ENCODE data around the gene SYT17.

Gene SYT17

DNA sequence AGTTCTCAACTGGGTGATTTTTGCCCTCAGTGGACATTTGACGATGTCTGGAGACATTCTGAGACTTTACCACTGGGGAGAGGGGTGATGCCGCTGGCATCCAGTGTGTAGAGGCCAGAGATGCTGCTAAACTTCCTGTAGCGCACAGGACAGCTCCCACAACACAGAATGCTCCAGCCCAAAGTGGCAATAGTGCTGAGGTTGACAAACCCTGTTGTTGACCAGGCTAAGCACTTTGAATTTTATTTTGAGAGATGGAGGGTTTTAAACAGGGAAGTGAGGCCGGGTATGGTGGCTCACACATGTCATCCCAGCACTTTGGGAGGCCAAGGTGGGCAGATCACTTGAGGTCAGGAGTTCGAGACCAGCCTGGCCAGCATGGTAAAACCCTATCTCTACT is 44.0 kb downstream of the SYT17 start:
- TF ChIP-seq, protein P1, sequence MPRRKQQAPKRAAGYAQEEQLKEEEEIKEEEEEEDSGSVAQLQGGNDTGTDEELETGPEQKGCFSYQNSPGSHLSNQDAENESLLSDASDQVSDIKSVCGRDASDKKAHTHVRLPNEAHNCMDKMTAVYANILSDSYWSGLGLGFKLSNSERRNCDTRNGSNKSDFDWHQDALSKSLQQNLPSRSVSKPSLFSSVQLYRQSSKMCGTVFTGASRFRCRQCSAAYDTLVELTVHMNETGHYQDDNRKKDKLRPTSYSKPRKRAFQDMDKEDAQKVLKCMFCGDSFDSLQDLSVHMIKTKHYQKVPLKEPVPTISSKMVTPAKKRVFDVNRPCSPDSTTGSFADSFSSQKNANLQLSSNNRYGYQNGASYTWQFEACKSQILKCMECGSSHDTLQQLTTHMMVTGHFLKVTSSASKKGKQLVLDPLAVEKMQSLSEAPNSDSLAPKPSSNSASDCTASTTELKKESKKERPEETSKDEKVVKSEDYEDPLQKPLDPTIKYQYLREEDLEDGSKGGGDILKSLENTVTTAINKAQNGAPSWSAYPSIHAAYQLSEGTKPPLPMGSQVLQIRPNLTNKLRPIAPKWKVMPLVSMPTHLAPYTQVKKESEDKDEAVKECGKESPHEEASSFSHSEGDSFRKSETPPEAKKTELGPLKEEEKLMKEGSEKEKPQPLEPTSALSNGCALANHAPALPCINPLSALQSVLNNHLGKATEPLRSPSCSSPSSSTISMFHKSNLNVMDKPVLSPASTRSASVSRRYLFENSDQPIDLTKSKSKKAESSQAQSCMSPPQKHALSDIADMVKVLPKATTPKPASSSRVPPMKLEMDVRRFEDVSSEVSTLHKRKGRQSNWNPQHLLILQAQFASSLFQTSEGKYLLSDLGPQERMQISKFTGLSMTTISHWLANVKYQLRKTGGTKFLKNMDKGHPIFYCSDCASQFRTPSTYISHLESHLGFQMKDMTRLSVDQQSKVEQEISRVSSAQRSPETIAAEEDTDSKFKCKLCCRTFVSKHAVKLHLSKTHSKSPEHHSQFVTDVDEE (CRISPR knock-in tag; IDR thresholded peaks at IDR 0.05), result no peak
- TF ChIP-seq ZNF565 (CRISPR knock-in tag; conservative IDR thresholded peaks at IDR 0.05; ENCODE audit: low read depth) (no peak), ZFP3 (CRISPR knock-in tag; IDR thresholded peaks at IDR 0.05) (no peak), CSDC2 (CRISPR knock-in tag; IDR thresholded peaks at IDR 0.05) (no peak), TOX (CRISPR knock-in tag; IDR thresholded peaks at IDR 0.05; ENCODE audit: borderline replicate concordance) (no peak), ISL1 (CRISPR knock-in tag; IDR thresholded peaks at IDR 0.05) (no peak), GLIS3 (CRISPR knock-in tag; IDR thresholded peaks at IDR 0.05) (no peak), BACH2 (CRISPR knock-in tag; IDR thresholded peaks at IDR 0.05; ENCODE audit: borderline replicate concordance) (no peak), RARB (CRISPR knock-in tag; IDR thresholded peaks at IDR 0.05) (no peak), OSR1 (CRISPR knock-in tag; IDR thresholded peaks at IDR 0.05) (no peak), ZFP30 (CRISPR knock-in tag; IDR thresholded peaks at IDR 0.05) (no peak), ZC3H10 (CRISPR knock-in tag; IDR thresholded peaks at IDR 0.05) (no peak), SNAI2 (CRISPR knock-in tag; IDR thresholded peaks at IDR 0.05) (no peak), PPARA (CRISPR knock-in tag; IDR thresholded peaks at IDR 0.05; ENCODE audit: borderline replicate concordance) (no peak), ARNTL (CRISPR knock-in tag; IDR thresholded peaks at IDR 0.05; ENCODE audit: borderline replicate concordance, low read depth) (no peak), ZNF8 (CRISPR knock-in tag; IDR thresholded peaks at IDR 0.05) (no peak)
- TF ChIP-seq, protein P2, sequence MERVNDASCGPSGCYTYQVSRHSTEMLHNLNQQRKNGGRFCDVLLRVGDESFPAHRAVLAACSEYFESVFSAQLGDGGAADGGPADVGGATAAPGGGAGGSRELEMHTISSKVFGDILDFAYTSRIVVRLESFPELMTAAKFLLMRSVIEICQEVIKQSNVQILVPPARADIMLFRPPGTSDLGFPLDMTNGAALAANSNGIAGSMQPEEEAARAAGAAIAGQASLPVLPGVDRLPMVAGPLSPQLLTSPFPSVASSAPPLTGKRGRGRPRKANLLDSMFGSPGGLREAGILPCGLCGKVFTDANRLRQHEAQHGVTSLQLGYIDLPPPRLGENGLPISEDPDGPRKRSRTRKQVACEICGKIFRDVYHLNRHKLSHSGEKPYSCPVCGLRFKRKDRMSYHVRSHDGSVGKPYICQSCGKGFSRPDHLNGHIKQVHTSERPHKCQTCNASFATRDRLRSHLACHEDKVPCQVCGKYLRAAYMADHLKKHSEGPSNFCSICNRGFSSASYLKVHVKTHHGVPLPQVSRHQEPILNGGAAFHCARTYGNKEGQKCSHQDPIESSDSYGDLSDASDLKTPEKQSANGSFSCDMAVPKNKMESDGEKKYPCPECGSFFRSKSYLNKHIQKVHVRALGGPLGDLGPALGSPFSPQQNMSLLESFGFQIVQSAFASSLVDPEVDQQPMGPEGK (CRISPR knock-in tag; IDR thresholded peaks at IDR 0.05; ENCODE audit: borderline replicate concordance), result no peak
- TF ChIP-seq, protein P3, sequence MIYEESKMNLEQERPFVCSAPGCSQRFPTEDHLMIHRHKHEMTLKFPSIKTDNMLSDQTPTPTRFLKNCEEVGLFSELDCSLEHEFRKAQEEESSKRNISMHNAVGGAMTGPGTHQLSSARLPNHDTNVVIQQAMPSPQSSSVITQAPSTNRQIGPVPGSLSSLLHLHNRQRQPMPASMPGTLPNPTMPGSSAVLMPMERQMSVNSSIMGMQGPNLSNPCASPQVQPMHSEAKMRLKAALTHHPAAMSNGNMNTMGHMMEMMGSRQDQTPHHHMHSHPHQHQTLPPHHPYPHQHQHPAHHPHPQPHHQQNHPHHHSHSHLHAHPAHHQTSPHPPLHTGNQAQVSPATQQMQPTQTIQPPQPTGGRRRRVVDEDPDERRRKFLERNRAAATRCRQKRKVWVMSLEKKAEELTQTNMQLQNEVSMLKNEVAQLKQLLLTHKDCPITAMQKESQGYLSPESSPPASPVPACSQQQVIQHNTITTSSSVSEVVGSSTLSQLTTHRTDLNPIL (CRISPR knock-in tag; IDR thresholded peaks at IDR 0.05; ENCODE audit: low read depth), result no peak
- TF ChIP-seq, protein P4, sequence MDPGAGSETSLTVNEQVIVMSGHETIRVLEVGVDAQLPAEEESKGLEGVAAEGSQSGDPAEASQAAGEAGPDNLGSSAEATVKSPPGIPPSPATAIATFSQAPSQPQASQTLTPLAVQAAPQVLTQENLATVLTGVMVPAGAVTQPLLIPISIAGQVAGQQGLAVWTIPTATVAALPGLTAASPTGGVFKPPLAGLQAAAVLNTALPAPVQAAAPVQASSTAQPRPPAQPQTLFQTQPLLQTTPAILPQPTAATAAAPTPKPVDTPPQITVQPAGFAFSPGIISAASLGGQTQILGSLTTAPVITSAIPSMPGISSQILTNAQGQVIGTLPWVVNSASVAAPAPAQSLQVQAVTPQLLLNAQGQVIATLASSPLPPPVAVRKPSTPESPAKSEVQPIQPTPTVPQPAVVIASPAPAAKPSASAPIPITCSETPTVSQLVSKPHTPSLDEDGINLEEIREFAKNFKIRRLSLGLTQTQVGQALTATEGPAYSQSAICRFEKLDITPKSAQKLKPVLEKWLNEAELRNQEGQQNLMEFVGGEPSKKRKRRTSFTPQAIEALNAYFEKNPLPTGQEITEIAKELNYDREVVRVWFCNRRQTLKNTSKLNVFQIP (CRISPR knock-in tag; IDR thresholded peaks at IDR 0.05; ENCODE audit: borderline replicate concordance, low read depth), result no peak
- TF ChIP-seq, protein P5, sequence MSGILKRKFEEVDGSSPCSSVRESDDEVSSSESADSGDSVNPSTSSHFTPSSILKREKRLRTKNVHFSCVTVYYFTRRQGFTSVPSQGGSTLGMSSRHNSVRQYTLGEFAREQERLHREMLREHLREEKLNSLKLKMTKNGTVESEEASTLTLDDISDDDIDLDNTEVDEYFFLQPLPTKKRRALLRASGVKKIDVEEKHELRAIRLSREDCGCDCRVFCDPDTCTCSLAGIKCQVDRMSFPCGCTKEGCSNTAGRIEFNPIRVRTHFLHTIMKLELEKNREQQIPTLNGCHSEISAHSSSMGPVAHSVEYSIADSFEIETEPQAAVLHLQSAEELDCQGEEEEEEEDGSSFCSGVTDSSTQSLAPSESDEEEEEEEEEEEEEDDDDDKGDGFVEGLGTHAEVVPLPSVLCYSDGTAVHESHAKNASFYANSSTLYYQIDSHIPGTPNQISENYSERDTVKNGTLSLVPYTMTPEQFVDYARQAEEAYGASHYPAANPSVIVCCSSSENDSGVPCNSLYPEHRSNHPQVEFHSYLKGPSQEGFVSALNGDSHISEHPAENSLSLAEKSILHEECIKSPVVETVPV (CRISPR knock-in tag; IDR thresholded peaks at IDR 0.05), result no peak

DNA sequence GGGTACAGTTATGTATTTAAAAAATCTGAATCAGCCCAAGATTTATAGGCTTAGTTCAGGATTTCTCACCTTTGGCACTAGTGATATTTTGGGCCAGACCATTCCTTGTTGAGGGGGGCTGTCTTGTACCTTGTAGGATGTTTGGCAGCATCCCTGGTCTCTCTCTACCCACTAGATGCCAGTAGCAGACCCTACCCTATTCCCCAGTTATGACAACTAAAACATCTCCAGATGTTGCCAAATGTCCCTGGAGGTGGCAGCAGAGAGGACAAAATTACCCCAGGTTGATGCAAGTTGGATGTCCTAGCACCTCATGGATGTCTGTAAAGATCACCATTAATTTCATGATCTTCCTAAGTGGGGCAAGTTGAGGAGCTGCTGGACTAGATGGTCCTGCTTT is 45.8 kb downstream of the SYT17 start:
- ATAC-seq, result no peak
- no peak for TF ChIP-seq GLIS3 (CRISPR knock-in tag; IDR thresholded peaks at IDR 0.05)

More for the DNA sequence above, 44.0 kb downstream of the SYT17 start:
- no peak for ATAC-seq

DNA sequence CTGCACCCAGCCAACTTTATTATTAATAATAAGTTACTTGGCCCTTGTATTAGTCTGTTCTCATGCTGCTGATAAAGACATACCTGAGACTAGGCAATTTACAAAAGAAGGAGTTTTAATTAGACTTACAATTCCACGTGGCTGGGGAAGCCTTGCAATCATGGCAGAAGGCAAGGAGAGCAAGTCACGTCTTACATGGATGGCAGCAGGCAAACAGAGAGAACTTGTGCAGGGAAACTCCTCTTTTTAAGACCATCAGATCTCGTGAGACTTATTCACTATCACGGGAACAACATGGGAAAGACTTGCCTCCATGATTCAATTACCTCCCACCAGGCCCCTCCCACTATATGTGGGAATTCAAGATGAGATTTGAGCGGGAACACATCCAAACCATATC is 47.7 kb downstream of the SYT17 start:
- ATAC-seq, result no peak
- TF ChIP-seq ZFP3 (CRISPR knock-in tag; IDR thresholded peaks at IDR 0.05) (no peak), CSDC2 (CRISPR knock-in tag; IDR thresholded peaks at IDR 0.05) (no peak), GLIS3 (CRISPR knock-in tag; IDR thresholded peaks at IDR 0.05) (no peak), ISL1 (CRISPR knock-in tag; IDR thresholded peaks at IDR 0.05) (no peak), BACH2 (CRISPR knock-in tag; IDR thresholded peaks at IDR 0.05; ENCODE audit: borderline replicate concordance) (no peak), ESRRG (CRISPR knock-in tag; IDR thresholded peaks at IDR 0.05) (no peak), ZC3H10 (CRISPR knock-in tag; IDR thresholded peaks at IDR 0.05) (no peak)
